OCI-LY7 (cell line): ENCODE data around the gene SAP25.

Source experiments
- CTCF ChIP-seq: fragments of 200-600 bp; sonication (generic); conservative IDR thresholded peaks from 2 replicates; pipeline ENCODE4 v1.5.1; 2014; ENCODE audit warnings: mild to moderate bottlenecking, antibody characterized with exemption, low read length, moderate library complexity, mixed read lengths
- EZH2phosphoT487 ChIP-seq: fragments of 200-600 bp; sonication (generic); IDR thresholded peaks from 2 replicates; pipeline ENCODE4 v1.6.1; 2018; ENCODE audit warnings: low read depth, borderline replicate concordance, mild to moderate bottlenecking, mixed run types, antibody characterized with exemption, low read length, moderate library complexity, mixed read lengths

GRCh38 chr7:100584683-100585510, 11.2 kb upstream of the SAP25 start:
- TF ChIP-seq EZH2phosphoT487: no peak
- TF ChIP-seq CTCF: no peak
